AG08396 (cell line): ENCODE data around the gene UBAP1.
A peak's percentile ranks its signal among the peaks of the same experiment; 100 is the strongest.
"Not testable (repeated sequence)": the region's sequence is repeated elsewhere in the genome, so short reads cannot be mapped to it uniquely, and the experiment has no call there.

ENCODE experiments used
- DNase-seq: peaks from one replicate; pipeline ENCODE4 v3.0.0; 2012; ENCODE audit warnings: low spot score, mixed read lengths

UBAP1 gene

GRCh38 chr9:34178436-34179212 is at the start of gene UBAP1:
Gene UBAP1, plus strand, starts transcription at chr9:34179043. Its CDS starts 41,872 bp downstream, at chr9:34220915.
- DNase-seq: peak; percentile 94

- DNase-seq: no peak
These were observed 47.3 kb upstream of the UBAP1 start for GRCh38 chr9:34131571-34131970.

- DNase-seq: no peak
These were observed 45.4 kb upstream of the UBAP1 start for GRCh38 chr9:34133436-34133949.

- no peak for DNase-seq
These were observed 44.3 kb upstream of the UBAP1 start for GRCh38 chr9:34134521-34134920.

GRCh38 chr9:34138644-34139043 is 40.2 kb upstream of the UBAP1 start:
- not testable (repeated sequence) for DNase-seq

DNA sequence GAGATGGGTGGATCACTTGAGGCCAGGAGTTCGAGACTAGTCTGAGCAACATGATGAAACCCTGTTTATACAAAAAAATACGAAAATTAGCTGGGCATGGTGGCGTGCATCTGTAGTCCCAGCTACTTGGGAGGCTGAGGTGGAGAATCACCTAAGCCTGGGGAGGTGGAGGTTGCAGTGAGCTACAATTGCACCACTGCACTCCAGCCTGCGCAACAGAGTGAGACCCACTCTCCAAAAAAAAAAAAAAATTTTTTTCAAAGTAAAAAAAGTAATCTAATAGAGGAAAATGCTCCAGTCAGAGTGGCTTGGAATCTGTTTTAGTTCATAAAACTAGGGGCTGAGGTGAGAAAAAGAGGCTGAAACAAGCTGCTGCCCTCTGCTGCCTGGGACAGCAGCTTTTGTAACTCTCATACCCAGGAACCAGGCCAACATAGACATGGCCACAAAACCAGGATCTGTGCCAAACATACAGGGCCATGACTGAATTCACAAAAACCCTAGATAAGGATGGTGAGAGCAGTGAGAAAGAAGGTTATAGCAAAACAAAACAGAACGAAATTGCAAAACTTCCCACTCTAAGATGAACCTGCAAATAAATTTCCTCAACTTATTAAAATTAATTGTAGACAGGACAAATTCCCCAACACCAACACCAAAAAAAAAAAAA is 39.2 kb upstream of the UBAP1 start:
- peak; percentile 88 for DNase-seq

- no peak for DNase-seq
These were observed 38.0 kb upstream of the UBAP1 start for GRCh38 chr9:34140853-34141252.

DNA sequence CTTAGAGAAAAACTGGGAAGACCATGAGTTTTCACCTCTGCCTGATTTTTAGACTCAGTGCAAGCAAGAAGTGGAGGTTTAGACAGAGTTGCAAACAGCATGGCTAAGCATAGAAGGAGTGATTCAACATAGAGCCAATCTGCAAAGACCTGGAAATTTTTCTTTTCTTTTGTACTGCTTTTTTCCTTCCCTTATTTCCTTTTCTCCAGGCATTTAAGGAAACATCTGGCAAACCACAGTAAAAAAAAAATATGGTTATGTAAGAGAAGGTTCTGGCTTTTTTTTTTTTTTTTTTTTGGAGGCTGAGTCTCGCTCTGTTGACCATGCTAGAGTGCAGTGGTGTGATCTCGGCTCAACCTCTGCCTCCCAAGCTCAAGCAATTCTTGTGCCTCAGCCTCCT is 35.7 kb upstream of the UBAP1 start:
- DNase-seq: no peak

GRCh38 chr9:34145165-34145564 is 33.7 kb upstream of the UBAP1 start:
- no peak for DNase-seq

- DNase-seq: no peak
These were observed 27.4 kb upstream of the UBAP1 start for GRCh38 chr9:34151398-34151797.

DNA sequence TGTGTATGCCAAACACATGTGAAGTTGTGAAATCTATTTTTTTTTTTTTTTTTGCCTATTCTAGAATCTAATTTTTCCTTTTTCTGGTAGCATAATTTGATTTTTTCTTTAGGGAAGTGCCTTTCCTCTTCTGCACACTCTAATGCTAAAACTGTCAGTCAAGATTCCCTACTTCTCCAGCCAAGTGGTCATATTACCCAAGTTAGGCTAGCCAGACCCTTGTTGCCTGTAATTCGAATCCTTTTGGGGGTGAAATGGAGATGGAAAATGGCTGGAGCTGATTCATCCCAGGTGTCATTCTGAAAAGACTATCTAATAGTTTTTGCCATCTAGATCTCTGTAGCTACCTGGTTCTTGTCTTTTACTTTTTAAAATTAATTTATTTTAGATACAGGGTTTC is 24.8 kb upstream of the UBAP1 start:
- DNase-seq: no peak

DNA sequence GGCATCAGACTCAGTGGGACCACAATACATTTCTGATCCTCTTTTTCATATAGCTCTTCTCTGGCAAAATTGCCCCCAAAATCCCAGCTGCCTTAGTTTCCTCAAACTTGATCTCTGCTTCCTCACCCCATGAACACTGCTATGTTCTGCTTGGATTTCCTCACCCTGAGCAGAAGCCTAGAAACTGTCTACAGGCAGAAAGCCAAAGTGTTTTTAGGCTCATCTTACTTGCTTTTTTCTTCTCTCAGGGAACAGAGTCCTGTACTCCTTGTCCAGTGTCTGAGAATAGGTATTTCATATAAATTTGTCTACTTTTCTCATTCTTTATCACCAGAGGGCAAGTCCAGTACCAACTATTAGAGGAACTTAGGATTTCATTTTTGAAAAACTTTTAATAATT is 21.5 kb upstream of the UBAP1 start:
- DNase-seq: no peak

GRCh38 chr9:34157898-34158297 is 20.9 kb upstream of the UBAP1 start:
- no peak for DNase-seq

- peak; percentile 45 for DNase-seq
These were observed 20.4 kb upstream of the UBAP1 start for GRCh38 chr9:34158362-34158869.

DNA sequence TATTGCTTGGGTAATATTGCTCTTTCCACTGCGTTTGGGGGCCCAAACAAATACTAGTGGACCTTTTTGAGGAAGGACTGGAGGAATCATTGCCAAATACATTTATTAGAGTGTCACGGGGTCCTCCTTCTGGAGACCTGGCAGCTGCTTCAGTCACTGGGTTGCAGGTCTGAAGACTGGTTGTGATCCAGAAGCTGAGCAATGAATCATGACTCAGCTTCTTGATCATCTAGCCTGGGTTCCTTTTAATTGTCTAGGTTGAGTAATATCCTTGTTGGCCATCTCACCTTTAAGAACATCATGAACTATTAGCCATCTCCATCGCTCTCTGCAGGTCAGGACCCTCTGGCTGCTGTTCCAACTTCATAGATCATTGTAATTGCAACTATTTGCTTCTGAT is 15.4 kb upstream of the UBAP1 start:
- no peak for DNase-seq

DNA sequence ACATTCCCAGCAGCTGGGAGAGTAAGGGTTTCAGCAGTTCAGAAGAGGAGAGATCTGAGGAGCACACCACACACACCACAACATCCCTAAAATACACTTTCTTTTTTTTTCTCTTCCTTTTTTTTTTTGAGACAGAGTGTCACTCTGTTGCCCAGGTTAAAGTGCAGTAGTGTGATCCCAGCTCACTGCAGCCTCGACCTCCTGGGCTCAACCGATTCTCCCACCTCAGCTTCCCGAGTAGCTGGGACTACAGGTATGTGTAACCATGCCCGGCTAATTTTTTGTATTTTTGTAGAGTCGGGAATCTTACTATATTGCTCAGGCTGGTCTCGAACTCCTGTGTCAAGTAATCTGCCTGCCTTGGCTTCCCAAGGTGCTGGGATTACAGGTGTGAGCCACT is 9.7 kb upstream of the UBAP1 start:
- no peak for DNase-seq

DNA sequence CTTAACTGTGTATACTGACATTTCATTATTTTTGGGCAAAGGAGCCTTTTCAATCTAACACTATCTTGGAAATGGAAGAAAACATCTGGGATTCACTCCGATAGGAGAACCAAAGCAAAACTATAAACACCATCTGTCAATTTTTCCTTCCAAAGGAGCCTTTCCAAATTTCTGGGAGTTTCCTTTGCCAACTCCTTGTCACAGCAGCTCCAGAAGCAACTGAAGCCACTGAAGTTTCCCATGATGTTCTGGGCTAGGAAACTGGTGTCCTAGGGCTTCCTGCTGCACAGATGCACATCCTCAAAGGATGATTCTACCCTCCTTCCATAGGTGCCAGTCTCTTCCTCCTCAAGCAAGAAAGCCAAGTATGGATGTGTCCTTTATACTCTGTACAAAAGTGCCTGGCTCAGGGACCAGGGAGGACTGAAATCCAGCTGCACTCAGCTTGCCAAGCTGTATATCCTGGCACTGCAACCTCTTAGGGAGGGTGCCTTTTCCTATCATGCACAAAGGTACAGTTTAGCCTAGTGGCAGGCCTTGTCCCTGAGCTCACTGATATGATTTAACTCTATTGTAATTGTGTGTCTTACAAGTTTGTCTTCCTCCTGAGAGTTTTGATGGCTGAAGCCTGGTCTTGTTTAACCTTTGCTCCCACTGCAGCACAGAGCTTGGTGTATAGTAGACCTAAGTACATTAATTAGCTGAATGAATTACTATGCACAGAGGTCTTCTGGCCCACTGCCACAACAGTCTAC is 8.4 kb upstream of the UBAP1 start:
- DNase-seq: no peak

GRCh38 chr9:34171753-34172535 is 6.9 kb upstream of the UBAP1 start:
- DNase-seq: no peak

DNA sequence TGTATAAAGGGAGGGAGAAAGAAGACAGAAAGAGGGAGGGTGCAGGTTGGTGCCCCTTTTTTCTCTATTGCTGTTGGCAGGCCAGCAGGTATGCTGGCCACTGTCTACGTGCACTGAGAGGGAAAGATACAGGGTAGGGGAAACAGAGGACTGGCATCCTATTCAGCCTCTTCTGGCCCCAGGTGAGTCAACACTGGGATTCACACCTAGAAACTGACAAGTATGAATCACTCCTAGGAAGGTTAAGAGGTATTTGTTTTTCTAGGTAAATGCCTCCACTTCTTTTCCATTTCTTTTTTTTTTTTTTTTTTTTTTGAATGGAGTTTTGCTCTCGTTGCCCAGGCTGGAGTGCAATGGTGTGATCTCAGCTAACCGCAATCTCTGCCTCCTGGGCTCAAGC is 2.8 kb upstream of the UBAP1 start:
- no peak for DNase-seq

DNA sequence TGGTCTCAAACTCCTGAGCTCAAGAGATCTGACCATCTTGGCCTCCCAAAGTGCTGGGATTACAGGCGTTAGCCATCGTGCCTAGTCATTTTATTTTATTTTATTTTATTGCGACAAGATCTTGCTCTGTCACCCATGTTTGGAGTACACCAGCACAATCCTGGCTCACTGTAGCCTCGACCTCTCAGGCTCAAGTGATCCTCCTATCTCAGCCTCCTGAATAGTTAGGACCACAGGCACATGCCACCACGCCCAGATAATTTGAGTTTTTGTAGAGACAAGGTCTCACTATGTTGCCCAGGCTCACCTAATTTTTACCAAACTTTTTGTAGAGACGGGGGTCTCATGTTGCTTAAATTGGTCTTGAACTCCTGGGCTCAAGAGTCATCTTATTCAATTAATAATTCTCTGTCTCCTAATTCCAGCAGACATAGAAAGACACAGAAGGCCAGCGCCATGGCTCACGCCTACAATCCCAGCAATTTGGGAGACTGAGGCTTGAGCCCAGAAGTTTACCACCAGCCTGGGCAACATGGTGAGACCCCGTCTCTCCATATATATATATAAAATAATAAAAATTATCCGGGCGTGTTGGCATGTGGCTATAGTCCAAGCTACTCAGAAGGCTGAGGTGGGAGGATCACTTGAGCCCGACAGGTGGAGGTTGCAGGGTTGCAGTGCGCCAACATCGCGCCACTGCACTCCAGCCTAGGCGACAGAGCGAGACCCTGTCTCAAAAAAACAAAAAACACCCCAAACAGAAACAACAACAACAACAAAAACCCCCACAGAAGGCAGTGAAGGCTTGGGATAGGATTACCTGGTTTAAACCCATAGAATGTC is 1.0 kb upstream of the UBAP1 start:
- no peak for DNase-seq
